GM19452 (cell line): ENCODE measurements around the gene ADGB.
"Not testable (repeated sequence)": the region's sequence is repeated elsewhere in the genome, so short reads cannot be mapped to it uniquely, and the experiment has no call there.

ENCODE experiments used
- ATAC-seq: cut with Tn5 transposase; IDR thresholded peaks from one replicate; pipeline ENCODE4 v1.9.1; 2021; ENCODE audit not compliant: unreplicated experiment

Gene ADGB

DNA sequence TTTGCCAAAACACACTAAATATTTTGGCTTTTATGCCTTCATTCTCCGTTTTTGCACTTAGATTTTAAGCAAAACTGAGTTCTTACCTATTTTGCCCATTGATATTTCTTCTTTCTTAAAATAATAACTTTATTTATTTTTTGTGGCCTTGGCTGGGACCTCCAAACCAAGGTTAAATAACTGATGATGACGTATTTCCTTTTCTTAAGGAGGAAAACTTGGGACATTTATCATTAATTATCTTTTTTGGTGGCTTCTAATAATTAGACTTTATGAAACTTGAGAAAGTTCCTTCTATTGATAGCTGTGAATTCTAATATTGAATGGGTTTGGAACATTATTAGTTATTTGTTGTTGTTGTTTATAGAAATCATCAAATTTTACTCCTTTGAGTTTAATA, 154.5 kb downstream of the ADGB start:
- ATAC-seq: no peak

DNA sequence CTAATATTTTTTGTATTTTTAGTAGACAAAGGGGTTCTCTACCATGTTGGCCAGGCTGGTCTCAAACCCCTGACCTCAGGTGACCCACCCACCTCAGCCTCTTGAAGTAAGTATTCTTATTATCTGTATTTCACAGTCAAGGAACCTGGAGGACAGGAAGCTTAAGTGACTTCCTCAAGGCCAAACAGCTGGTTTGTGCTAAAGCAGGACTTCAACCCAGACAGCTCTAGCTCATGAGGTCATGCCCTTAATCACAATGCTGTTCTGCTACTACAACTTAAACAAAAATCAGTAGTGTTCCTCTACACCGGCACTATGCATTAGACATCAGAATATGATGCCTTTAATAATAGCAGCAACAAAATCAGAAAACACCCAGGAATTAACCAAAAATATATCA, 168.9 kb downstream of the ADGB start:
- ATAC-seq: no peak

DNA sequence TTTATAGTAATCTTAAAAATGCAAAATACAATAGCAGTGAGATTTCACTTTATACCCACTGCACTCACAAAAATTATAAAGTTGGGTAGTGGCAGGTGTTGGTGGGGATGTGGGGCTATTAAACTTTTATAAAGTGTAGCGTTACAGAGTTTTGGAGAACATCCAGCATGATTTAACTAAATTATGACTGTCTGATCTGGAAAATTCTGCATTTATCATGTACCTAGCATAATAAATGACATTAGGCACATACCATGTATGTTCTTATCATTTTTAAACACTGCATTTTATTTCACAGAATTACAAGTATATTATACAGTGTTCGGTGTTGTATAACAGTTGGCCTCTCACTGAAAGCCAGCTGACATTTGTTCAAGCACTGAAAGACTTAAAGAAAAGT, 169.9 kb downstream of the ADGB start:
- ATAC-seq: no peak

DNA sequence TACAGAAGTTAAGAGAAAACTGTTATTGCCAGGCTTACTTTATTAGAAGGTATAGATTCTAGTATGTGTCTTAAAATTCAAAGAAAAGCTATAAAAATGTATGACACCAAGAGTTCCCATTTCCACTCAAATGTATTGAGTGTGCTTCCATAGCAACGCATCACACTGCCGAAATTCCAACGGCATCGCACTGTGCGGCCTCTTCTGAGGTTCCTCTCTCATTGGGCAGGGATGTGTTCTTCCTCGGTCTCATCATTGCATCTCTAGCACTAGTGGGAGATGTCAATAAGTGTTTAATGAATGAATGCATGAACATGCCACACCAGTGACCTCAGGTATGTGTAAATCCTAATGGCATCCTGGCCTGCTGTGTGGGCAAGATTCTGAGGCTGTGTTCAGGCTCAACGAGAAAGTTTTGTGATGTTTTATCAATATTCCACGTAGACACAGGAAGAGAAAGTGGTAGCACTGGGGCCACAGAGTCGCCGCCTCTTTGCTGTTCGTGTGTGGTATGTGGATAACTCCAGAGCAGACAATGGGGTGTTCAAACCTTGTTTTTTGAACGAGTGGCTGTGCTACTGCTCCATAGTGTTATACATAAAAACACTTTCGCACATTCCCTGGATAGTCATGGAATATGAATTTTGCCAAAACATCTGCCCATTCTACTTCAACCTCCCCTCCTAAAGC, 171.6 kb downstream of the ADGB start:
- no peak for ATAC-seq

DNA sequence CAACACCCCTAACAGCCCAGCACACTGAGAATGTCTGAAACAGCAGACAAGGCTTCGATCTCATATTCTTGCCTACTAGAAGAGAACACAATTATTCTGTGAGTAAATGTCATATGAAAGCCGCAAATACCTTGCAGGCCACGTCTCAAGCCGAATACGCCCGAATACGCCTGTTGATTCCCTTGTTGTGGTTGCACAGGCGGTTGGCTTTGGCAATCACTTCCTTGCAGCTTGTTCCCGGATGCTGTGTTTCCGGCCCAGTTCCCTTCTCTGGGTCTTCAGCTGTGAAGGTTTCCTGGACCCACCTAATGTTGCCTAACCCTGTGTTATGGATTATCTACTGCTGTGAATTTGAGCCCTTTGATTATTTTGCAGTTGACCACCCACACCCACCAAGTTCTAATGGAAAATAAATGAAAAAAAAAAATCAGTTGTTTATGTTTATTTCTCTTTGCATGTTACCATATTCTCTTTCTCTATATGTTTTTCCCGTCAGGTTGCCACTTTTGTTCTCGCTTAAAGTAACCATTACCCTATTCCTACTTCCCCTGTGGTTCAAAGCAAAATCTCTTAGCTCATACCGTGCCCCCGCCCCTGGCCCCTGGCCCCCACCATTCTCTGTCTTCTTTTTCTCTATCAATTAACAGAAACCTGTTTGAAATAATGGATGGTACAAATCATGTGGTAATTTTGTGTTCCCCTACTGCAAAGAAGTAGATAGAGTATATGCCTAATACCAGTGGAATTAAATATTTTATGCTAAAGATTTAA, 172.4 kb downstream of the ADGB start:
- ATAC-seq: no peak

DNA sequence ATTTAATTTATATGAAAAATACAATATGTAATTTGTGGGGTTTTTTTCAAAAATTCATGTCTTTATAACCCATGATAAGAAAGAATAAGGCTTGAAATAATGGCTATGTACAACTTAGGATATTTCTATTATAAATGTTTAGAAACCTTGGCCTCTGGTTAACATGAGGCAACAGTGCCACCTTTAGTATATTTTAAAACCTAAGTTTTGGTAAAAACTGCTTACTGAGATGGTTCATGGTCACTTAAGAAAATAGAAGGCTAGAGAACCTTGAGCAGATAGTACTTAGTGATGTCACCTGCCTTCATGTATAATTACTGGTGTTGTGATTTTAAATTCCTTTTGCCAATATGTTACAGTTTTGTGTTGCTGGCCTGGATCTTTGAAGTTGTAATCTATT, 176.4 kb downstream of the ADGB start:
- no peak for ATAC-seq

DNA sequence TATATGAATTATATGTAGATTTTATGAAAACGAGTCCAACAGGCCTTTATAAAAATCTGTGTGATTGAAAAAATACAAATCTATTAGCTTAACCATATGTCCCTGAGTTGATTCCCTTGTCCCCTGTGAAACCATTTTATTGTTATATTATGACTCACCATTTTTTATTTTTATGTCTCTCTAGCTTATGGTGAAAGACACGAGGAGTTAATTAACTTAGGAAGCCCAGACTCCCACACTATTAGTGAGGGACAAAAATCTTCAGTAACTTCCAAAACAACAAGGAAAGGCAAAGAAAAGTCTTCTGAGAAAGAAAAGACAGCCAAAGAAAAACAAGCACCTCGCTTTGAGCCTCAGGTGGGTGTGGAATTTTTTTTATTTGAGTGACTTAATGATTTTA, 183.1 kb downstream of the ADGB start:
- no peak for ATAC-seq

DNA sequence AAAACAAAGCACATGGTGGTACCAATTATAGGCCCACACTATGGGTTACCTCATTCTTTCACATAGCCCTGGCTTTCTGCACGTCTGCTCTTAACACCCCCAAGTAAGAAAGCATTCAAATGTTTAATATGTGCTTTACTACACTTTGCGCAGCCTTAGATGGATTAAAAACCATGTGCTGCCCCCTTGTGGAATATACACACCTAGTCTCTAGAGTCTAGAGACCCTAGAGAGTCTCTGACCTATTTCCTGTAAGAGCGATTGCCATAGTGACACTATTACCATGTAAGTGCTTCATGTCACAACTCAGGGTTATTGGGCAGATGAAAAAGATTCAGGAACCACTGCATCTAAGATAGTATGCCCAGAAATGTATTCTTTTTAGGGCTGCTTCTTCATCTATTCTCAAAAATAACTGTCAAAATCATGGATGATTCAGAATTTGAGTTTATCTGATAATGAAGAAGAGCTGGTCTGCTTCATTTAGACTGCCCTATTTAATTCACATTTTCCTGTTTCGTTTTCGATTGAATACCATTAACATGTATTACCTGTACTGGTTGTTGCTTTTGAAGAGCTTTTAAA, 186.3 kb downstream of the ADGB start:
- ATAC-seq: peak; percentile 85

DNA sequence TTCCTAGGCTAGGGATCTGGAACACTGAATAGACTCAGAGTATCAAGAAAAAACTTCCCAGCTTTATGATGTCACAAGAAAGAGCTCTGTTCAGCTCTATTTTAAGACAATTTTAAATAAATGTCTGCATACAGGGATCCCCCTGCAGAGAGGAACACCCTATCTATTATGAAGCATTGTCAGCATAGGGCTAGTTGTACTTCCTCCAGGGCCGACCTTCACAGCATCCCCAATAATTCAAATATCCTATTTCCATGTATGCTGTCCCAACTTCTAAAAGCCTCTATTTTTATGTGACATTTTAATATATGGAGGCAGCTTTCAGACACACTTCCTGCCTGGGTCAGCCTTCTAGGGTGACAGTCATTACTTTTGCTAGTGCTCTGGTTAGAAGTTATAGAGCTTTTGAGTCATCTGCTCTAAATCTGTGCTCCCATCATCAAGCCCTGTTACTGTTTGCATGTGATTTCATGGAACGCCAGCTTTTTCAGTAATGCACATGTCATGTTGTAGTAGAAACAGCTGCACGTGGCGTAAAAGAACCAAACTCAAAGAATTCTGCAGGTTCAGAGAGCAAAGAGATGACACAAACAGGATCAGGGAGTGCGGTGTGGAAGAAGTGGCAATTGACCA, 189.2 kb downstream of the ADGB start:
- ATAC-seq: no peak

DNA sequence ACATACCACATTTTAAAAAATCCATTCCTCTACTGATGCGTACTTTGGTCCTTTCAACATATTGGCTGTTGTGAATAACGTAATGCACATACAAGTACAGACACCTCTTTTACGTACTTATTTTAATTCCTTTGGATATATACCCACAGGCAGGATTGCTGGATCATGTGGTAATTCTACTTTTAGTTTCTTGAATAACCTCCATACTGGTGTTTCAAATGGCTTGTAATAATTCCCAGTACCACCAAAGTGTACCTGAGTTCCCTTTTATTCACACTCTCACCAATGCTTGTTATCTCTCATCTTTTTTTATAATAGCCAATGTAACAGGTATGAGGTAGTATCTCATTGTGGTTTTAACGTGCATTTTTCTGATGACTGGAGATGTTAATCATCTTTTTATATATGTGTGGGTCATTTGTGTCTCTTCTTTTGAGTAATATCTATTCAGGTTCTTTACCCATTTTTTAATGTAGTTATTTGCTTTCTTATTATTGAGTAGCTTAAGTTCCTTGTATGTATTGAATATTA, 191.9 kb downstream of the ADGB start:
- no peak for ATAC-seq

DNA sequence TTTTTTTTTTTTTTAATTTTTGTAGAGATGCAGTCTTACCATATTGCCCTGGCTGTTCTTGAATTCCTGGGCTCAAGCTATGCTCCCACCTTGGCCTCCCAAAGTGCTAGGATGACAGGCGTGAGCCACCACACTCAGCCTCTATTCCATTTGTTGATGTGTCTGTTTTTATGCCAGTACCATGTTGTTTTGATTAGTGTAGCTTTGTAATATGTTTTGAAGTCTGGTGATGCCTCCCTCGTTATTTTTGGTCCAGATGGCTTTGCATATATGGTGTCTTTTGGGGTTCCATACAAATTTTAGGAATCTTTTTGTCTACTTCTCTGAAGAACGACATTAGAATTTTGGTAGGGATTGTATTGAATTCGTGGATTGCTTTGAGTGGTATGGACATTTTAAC, 193.2 kb downstream of the ADGB start:
- no peak for ATAC-seq

DNA sequence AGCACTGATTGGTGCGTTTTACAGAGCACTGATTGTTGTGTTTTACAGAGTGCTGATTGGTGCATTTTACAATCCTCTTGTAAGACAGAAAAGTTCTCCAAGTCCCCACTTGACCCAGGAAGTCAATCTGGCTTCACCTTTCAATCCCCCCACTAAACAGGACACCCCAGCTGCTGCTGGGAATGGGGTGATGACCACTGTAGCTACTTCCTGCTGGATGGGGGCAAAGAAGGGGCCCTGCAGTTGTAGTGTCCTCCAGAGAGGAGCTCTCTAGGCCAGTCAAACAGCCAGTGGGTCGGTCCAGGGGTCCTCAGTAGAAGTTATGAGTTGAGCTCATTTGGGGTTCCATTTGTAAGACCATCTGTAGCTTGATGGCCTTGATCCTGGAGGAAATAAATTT, 194.4 kb downstream of the ADGB start:
- ATAC-seq: not testable (repeated sequence)

DNA sequence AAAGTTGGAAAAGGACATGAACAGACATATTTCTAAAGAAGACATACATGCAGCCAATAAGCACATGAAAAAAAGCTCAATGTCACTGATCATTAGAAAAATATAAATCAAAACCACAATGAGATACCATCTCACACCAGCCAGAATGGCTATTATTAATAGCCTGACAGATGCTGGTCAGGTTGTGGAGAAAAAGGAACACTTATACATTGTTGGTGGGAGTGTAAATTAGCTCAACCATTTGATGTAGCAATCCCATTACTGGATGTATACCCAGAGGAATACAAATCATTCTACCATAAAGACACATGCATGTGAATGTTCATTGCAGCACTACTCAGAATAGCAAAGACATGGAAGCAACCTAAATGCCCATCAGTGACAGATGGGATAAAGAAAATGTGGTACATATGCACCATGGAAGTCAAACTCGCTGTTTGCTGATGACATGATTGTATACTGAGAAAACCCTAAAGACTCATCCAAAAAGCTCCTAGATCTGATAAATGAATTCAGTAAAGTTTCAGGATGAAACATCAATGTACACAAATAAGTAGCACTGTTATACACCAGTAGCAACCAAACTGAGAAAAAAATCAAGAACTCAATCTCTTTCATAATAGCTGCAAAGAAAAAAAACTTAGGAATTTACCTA, 196.8 kb downstream of the ADGB start:
- no peak for ATAC-seq

DNA sequence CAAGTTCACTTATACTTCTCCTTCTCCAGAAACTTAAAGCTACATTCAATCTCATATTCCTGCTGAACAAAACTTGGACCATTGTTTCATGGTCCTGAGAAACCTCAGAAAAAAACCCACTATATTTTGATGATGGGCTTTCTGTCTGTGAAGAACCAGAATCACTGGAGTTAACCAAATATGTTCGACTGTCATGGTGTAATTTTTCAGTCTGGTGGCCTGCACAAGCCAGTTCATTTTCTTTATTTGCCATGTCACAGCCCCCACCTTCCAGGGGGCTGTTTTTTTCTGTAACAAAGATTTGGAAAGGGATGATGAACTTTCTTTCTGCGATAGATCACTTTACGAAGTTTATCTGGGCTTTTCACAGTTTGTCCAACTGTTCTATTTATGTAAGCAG, 204.4 kb downstream of the ADGB start:
- not testable (repeated sequence) for ATAC-seq

DNA sequence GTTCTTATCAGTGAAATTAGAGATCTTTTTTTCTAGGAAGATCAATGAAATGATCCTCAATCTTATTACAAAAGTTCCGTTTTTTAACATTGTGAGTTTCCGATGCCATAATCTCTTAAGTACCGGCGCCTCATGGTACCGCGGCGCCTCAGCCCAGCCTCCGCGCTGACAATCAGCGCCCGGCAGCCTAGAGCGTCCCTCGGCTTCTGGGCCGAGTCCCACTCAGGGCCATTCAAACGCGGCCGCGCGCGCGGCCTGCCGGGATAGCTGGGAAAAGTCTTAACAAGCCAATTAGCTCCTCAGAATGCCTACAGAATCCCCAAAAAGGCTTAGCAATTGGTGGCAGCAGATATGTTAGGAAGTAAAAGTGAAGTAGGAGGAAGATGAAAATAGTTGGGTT, 204.8 kb downstream of the ADGB start:
- no peak for ATAC-seq

DNA sequence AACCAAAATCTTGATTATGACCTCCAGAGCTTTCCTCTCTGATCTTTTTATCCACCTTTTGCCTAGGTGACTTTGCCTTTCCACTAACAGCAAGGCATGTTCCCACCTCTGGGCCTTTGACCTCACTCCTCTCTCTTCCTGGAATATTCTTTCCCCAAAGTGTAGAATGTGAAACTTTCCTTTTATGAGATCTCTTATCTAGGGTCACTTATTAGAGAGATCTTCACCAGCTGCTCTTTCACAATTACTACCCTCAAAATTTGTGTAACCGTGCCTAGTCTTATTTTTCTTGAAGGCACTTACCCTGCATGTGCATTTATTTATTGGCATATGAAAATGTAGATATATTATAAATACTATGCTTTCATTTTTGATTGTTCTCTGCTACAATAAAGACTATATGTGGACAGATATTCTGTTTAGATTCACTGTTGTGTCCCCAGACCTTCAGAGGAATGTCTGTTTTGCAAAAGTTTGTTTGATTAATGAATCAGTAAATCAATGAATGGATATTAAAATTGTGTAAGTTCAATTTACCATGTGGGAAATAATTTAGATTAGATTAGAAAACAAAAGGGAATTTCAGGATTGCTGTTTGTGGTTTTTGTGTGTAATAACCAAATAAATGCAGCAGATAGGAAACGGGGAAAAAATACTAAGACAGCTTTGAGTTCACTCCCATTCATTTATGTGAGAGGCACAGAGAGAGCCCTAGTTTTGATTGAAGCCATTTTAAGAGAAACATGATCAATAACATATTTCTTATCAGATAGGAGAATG, 207.0 kb downstream of the ADGB start:
- ATAC-seq: no peak

DNA sequence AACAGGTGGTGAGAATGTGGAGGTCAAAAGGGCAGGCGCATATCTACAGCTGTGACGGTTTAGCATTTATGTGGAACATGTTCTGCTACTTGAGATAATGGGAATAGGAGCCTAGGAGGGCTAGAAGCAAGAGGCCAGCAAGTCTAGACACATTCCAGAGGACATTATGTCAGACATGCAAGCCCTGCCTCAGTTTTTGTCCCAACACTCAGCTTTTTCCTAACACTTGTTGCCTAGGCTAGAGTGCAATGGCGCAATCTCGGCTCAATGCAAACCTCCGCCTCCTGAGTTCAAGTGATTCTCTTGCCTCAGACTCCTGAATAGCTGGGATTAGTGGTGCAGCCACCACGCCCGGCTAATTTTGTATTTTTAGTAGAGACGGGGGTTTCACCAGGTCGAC, 210.2 kb downstream of the ADGB start:
- not testable (repeated sequence) for ATAC-seq

DNA sequence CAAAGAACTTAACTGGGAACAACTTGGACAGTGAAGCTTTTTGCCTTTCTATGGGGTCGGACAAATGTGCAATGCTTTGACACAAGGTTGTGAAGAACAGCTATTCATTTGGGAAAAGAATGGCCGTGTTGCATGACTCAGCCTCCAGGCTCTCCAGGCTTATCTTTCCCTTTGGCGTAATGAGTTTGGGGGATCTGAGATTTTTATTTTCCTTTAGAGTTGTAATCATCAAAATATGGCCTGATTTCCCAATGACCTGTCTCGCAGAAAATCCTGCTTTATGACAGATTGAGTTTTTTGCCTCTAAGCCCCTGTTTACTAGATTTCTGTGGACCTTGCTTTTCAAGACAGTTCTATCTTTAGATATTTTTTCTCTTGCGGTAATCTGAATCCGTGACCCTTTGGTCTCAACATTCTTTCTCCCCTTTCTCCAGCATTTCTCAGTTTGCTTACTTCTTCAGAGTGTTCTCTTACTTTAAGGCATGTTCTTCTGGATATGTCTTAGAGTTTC, 214.1 kb downstream of the ADGB start:
- not testable (repeated sequence) for ATAC-seq

DNA sequence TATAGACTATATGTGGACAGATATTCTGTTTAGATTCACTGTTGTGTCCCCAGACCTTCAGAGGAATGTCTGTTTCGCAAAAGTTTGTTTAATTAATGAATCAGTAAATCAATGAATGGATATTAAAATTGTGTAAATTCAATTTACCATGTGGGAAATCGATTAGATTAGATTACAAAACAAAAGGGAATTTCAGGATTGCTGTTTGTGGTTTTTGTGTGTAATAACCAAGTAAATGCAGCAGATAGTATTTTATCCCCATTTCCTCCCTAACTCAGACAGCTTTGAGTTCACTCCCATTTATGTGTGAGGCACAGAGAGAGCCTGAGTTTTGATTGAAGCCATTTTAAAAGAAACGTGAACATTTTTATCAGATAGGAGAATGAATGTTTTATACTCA, 214.8 kb downstream of the ADGB start:
- ATAC-seq: no peak

DNA sequence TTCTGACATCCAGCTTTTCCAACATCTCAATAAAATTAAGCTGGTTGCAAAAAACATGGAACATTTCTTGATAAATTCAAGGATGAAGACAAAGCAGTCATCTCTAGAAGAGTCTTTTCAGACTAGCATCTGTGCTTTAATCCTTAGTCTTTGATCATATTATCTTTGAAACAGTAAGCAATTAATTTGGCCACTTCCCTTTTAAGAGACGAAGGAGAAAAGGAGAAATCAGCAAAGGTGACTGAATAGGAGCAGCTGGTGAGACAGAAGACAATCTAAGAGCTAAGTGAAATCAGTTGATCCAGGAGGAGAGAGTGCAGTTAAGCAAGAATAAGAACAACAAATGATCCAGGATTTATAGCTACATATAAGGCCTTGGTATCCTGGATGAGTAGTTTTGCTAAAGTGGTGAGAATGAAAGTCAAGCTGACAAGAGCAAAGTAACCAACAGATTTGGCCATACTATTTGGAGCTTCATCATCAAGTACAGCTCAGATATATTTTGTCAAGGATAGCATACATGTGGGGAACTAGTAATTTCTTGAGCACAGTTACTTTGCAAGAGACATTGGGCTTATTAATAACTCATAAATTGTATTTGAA, 215.5 kb downstream of the ADGB start:
- no peak for ATAC-seq
